HG02763 (cell line): Measurements from ENCODE around the gene AIFM3.
"Not testable (repeated sequence)": the region's sequence is repeated elsewhere in the genome, so short reads cannot be mapped to it uniquely, and the experiment has no call there.

ENCODE experiments used
- ATAC-seq: cut with Tn5 transposase; IDR thresholded peaks from one replicate; pipeline ENCODE4 v1.9.1; 2021; ENCODE audit warnings: mild to moderate bottlenecking, moderate library complexity; ENCODE audit not compliant: unreplicated experiment

Gene AIFM3

DNA sequence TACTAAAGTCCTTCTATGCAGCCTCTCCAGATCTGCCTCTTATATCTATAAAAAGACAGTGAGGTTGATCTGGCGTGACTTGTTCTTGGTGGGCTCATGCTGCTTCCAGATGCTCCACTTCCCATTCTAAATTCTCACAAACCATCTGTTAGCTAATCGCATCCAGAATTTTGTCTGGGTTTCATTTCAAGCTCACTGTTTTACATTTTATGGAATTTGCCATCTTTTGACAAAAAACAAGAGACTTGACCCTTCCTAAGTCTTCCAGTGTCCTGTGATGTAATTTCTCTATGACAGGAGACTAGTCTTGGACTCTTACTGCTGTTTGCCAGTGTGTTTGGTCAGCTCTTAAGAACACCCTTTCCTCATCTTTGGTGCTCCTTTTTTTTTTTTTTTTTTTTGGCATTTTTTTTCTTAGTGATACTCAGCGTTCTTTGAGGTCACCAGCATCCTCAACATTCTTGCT lies 26.8 kb upstream of the AIFM3 start:
- no peak for ATAC-seq

DNA sequence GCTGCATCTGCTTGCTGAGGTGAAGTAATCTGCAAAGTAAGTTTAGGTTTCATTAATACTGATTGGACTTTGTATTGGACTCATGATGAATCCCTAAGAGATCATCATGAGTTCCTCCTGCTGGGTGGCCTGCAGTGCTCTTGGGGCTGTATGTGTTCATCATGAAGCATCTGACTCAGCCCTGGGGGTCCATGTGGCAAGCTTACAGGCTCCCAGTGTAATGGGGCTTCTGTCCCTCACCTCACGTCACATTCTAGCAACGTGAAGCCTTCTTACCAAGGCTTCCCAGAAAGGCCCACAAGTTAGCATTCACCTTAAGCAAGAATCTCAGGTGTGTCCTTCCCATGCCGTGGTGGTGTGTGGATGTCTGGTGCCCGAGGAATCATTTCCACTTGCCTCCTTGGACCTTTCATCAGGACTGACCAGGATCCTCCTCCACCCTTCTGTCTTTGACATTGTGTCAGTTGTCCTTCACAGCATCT lies 26.1 kb upstream of the AIFM3 start:
- no peak for ATAC-seq

DNA sequence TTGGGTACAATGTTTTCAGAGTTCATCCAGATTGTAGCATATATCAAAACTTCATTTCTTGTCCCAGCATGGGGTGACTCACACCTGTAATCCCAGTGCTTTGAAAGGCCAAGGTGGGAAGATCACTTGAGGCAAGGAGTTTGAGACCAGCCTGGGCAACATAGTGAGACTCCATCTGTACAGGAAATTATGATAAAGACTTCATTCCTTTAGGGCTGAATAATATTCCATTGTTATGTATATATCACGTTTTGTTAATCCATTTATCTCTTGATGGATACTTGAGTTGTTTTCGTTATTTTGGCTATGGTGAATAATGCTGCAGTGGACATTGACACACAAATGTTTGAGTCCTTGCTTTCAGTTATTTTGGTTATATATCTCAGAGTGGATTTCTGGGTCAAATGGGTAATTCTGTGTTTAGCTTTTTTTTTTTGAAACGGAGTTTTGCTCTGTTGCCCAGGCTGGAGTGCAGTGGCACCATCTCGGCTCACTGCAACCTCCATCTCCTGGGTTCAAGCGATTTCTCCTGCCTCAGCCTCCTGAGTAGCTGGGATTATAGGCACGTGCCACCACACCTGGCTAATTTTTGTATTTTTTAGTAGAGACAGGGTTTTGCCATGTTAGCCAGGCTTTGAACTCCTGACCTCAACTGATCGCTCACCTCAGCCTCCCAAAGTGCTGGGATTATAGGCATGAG lies 24.7 kb upstream of the AIFM3 start:
- not testable (repeated sequence) for ATAC-seq

DNA sequence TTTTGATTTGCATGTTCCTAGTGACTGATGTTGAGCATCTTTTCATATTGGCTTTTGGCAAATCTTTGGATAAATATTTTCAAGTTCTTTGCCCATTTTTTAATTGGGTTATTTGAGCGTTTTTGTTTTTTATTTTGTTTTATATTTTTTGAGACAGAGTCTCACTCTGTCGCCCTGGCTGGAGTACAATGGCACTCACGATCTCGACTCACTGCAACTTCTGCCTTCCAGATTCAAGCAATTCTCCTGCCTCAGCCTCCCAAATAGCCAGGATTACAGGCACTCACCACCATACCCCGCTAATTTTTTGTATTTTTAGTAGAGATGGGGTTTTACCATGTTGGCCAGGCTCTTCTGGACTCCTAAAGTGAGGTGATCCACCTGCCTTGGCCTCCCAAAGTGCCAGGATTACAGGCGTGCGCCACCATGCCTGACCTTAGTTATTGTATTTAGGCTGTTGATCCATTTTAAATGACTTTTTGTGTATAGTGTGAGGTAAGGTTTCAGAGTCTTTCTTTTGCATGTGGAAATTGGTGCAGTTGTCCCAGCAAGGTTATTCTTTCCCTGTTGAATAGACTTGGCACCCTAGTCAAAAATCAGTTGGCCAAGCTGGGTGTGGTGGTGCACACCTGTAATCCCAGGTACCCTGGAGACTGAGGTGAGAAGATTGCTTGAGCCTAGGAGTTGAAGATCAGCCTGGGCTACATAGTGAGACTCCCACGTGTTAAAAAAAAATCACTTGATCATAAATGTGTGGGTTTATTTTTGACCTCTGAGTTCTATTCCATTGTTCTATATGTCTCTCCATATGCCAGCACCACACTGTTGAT lies 23.7 kb upstream of the AIFM3 start:
- ATAC-seq, result no peak

DNA sequence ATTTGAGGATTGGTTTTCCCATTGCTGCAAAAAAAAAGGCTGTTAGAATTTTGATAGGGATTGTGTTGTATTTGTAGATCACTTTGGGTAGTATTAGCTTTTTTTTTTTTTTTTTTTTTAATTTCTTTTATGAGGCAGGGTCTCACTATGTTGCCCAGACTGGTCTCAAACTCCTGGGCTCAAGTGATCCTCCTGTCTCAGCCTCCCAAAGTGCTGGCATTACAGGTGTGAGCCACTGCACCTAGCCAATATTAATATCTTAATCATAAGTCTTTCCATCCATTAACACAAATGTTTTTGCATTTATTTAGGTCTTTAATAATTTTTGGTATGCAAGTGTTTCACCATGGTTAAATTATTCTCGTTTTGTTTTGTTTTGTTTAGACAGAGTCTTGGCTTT lies 23.0 kb upstream of the AIFM3 start:
- ATAC-seq, result no peak

DNA sequence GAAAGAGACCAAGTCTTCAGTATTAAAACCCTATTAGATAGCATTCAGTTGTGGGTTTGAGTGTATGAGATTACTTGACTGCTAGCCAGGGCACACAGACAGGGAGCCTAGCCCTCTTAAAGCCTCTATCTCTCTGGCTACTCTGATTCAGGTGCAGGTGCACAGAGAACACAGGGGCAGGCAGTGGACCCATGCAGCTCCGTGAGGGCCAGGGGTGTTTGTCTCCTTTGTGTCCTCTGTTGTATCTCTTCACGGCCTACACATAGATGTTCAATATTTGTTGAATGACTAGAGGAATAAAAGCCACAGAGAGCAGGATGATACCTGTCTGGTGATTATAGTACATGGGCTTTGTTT lies 21.5 kb upstream of the AIFM3 start:
- no peak for ATAC-seq

DNA sequence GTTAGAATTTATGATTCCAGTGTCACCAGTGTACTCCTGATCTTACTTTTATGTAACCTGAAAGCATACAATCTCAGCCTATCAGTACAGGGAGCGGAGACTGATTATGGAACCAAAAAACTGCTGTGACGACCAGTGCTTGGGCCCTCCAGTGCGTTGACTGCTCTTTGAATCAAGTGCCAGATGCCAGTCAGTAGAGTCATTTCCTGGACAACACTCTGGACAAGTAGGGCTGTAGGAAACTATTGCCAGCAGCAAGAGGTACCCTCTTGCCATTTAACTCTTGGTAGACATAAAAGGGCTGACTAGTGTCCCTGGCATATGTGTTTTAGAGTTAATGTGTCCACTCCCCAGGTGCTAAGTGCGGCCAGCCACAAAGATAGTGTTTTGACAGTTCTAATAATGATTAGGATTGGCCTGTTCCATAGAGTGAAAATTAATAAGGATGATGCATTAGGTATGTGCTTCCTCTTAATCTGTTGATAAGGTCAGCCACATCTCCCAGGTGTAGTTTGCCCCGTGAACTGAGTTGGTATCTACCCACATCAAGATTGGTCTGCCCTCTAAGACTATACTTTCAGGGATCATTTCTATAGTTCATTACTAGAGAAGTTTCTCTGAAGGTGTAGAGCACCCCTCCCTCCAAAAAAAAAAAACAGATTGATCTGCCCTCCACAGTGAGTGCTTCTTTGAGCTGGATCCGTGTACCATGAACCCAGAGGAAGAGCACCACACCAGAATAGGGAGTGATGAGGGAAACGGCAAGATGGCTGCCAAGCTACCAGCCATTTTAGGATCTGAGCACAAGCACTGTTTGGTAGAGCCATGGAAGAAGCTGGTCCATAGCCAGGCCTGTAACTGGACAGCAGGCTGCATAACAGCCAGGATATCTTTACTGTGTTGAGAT lies 20.7 kb upstream of the AIFM3 start:
- no peak for ATAC-seq

DNA sequence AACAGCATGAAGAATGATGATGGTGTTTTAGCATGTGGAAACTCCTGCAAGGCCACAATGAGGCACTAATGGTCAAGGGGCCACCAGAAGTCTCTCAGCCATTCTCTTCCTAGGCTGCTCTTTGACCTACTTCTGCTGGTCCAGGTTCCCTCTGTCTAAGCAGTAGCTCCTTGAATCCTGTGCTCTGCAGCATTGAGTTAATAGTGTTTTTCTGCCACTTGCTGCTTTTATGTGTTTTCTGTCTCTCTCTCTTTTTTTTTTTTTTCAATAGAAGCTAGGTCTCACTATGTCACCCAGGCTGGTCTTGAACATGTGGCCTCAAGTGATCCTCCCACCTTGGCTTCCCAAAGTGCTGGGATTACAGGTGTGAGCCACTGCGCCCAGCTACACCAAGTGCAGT lies 20.1 kb upstream of the AIFM3 start:
- ATAC-seq, result no peak

DNA sequence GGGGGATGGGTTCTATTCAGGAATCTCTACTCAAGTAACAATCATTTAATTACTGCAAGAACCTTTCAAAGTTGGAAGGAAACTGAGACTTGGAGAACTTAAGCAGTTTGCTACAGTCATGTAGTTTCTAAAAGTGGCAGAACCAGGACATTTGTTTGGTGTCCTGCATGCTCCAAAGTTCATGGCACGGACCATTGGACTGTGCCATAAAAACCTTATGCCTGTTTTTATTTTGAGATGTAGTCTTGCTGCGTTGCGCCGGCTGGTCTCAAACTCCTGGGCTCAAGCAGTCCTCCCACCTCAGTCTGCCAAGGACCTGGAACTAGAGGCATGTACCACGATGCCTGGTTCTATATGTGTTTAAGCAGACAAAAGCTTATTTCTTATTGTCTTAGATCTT lies 18.6 kb upstream of the AIFM3 start:
- no peak for ATAC-seq

DNA sequence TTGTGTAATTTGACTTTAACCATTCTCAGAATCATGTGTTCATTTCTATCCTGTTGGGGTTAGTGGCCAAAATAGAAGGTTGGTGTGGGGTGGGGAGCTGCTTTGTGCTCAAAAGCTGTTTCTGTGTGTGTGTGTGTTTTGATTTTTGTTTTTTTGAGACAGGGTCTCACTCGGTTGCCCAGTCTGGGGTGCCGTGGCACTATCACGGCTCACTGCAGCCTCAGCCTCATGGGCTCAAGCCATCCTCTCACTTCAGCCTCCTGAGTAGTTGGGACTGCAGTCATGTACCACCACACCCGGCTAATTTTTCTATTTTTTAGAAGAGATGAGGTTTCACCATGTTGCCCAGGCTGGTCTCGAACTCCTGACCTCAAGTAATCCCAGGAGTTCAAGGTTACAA lies 18.1 kb upstream of the AIFM3 start:
- no peak for ATAC-seq

DNA sequence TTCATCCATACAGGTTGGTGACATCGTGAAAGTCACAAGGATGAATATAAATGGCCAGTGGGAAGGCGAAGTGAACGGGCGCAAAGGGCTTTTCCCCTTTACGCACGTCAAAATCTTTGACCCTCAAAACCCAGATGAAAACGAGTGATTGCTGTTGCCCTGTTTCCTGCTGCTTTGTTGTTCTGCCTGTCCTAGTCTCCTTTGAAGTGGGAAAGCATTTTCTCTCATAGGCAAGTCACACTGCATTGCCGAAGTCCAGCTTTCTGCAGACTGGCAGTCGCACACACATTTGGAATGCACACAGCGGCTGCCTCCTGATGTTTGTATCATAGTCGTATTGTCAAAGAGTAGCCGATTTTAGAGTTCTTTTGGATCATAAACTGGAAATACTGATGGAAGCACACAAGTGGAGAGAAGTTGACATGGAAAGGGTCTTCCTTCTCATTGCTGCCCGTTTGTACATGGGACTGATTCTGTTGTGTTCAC lies 17.3 kb upstream of the AIFM3 start:
- no peak for ATAC-seq

DNA sequence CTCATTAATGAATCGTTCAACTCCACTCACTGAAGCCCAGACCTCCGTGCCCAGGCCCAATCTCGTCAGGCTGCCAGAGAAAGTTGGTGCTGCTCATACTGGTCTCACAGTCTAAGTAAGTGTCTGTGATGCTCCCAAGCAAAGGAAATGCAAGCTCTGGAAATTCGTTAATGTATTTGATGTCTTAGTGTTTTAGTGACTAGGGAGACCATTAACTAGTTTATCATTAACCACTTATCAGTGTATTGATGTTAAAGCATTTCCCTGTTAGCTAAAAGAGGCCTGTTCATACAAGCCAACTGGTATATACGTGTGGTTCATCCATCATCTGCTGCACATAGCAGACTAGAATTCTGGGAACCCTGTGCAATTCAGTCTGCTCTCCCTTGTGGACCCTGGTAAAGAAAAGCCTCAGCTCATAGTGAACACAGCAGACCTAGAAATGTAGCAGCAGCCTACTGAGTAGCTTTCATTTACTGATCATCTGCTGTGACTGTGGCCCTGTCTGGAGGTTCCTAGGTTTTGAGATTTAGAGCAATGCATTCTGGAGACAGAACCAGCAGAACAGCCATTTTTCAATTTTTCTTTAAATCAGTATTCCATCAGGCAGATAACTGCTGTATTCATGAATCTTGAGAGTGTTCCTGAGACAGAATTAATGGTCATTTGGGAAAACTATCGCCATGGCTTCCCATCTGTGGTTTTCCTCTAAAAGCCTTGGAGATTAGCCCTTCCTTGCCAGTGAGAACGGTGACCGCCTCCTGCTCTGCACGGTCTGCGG lies 15.7 kb upstream of the AIFM3 start:
- no peak for ATAC-seq

DNA sequence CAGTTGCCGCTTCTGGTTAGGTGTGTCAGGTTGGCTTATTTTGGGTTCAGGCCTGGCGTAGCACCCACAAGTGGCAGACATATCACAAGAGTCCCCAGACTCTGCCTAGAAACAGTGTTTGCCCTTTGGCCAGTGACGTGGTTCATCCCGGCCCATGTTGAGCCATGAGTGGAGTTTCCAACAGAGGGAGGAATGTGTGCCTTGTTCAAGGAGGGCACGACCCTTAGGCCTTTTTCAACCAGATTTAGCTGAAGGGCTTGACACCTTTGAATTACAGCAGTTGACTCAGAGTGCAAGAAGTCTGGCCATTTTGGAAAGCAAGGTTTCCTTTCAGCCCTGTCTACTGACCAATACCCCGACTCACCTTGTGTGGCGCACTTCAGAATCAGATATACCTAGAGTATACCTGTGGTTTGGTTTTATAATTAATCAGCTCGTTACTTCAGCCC lies 15.1 kb upstream of the AIFM3 start:
- no peak for ATAC-seq

DNA sequence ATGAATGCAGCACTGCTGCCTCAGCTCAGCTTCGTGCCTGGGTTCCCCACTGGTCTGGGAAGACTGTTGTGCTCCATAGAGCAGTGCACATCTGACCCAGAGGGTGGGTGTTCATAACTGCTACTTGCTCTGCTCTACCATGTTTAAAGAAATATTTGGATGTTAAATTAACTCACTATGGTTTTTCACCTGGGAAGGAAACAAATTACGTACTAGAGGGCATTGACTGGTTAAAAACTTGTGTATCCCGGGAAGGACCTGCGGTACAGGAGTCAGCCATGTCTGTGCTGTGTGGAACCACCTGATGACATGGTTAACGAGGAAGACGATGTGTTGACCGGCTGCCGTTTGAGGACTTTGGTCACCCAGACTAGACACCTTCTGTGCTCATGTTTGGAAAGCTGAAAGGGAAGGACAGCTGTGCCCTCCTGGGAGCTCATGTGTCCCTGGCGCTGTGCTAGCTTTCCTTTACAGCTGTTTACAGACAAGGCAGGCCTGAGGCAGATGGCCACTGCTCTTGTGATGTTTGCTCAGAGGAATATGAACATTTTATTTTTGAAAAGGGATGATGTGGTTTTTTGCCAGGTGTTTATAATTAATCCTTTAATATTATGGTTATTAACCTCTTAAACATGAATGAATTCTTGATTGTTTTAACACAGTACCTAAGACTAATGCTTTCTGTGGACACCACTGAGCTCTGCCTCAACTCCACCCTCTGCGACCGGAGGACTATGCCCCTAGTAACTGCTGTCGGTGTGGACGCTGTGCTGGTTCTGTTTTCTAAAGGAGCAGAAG lies 14.3 kb upstream of the AIFM3 start:
- no peak for ATAC-seq

DNA sequence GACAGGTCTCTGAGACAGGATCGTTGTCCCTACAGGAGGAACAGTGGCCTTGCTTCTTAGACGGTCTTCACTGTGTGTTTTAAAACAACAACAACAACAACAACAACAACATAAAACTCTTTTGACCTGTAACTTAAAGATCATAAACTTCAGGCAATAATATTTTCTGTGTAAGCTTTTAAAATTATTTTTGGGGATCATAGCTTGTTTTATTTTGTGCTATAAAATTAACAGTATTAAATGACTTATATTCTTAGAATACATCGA lies 13.8 kb upstream of the AIFM3 start:
- no peak for ATAC-seq

DNA sequence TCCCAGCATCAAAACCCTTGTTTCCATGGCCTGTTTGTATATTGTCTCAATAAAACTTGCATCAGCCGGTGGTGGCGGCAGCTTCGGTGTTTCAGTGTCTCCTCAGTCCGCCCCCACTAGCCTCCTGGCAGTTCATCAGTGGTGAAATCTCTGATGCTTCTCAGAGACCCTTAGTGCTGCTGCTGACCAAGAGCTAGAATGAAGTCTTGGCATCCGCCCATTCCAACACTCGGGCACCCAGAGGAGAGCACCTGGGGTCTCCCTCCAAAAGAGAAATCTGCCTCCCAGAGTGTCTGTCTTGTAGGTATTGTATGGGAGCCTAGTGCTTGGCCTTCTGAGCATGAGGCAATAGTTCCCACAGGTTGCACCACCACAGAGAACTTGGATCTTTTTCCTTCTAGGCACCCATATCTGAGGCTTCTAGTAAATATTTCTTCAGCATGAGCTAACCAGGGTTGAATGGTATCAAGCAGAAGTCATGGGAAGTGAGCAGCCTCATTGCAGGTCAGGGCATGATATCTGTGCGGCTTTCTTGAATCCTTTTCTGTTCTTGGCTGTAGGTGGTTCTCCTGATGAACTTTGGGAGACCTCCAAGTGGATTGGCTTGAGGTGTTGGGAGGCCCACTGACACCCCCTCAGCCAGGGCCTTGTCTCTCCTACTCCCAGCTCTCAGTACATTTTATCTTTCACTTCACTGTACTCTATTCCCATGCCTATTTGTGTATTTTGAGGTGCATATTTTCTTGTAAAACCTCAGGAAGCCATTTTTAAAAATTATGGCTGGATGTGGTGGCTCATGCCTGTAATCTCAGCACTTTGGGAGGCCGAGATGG lies 13.2 kb upstream of the AIFM3 start:
- ATAC-seq, result no peak

DNA sequence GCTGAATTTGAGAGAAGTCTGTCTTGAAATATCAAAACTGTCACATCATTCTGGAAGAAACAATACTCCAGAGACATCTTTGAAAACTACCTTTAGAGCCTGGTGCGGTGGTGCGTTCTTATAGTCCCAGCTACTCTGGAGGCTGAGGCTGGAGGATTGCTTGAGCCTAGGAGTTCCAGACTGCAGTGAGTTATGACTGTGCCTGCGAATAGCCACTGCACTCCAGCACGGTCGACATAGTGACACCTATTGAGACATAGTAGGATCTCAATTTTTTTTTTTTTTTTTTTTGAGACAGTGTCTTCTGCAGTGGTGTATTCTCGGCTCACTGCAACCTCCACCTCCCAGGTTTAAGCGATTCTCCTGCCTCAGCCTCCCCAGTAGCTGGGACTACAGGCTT lies 11.5 kb upstream of the AIFM3 start:
- no peak for ATAC-seq

DNA sequence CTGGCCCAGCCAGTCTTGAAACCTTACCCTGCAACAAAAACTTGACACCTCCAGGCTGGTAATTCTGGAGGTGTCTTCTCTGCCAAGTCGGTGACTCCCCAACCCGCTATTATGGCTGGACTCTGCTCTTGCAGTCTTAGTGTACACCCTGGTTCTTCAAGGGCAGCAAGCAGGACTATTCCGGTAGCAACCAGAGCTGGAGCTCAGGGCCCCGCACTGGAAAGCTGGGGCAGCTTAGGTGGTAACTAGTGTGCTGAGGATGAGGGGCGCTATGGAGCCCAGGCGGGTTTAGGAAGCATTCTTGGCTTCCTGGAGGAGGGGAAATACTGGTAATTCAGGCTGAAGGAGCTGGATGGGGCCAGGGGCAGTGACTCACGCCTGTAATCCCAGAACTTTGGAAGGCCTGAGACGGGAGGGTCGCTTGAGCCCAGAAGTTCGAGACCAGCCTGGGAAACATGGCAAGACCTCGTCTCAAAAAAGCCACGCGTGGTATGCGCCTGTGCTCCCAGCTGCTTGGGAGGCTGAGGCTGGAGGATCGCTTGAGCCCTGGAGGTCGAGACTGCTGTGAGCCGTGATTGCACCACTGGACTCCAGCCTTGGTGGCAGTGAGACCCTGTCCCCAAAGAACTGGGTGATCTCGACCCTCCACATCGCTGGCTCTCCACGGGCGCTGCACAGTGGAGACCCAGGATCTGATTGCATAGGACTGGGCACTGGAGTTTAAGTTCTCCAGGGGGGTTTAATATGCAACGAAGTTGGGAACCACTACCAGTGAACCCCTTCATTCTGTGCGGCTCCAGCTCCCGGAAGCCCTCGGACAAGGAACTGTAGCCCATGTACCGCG lies 10.6 kb upstream of the AIFM3 start:
- ATAC-seq, result no peak
